GM19240 (cell line): ENCODE data around the gene ITM2B.
A peak's percentile ranks its signal among the peaks of the same experiment; 100 is the strongest.

Experiments
- DNase-seq: peaks from one replicate; pipeline ENCODE4 v3.0.0; 2011; ENCODE audit warnings: low spot score; ENCODE audit not compliant: insufficient read length

ITM2B gene

DNA sequence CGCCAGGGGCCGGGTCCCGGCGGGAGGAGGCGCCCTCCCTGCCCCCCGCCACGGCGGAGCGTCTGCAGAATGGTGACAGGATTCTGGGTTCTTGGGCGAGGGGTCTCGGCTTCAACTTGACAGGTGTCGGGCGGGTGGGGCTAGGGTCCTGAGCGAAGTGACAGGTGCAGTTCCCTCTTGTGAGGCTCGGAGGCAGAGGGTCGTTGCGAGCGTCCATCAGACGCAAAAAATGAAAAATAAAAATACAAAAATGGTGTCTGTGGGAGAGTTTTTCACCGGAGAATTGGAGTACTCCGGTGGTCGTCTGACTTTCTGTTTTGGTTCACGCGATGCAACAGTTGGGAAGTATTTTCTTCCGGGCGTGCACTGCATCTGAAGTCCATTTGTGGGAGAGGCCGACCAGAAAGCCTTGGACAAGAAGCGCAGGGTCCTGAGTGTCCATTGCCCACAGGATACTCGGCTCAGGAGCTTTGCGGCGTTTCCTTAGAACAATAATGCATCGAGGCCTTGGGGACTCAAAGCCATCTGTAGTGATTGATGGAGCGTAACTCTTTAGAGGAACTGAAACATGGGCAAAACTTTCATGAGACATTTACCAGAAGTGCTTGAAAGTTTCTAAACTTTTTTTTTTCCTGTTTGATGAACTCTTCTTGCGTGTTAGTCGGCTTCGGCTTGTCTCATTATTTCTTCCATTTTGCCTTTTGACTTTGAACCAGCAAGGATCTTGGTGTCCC is 71.3 kb downstream of the ITM2B start:
- peak; percentile 53 for DNase-seq

- DNase-seq, result no peak
These were observed 78.2 kb downstream of the ITM2B start for GRCh38 chr13:48311223-48311622.

- no peak for DNase-seq
These were observed 83.1 kb downstream of the ITM2B start for GRCh38 chr13:48315969-48316650.

DNA sequence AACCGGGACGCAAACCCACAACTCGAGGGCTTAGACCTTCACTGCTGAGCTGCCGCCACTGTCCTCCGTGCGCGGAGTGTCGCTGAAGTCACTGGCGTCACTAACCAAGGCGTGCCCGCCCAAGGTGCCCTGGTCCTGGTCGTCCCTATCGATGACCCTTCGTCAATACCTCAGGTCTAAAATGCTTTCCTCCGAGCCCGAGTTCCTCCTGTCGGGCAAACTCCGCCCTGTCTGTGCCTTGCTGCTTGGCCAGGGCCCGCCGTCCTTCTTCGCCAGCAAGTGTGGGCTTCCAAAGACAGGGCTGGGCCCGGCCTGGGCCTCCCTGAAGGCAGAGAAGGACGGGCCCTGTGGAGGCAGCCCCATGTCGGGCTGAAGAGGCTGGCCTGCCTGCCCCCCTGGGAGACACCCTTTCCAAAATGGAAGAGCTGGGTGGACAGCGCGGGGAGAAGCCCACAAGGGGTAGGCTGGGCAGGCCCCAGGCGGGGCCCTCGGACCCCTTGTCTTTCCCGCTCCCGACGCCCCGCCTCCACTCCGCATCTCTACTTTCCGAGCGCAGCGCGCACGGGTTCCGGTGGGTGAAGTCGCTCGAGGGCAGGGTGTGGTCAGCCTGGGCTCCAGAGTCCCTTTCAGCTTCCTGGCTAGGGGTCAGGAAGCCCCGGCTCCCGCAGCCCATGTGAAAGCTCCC is 84.0 kb downstream of the ITM2B start:
- no peak for DNase-seq

- DNase-seq, result no peak
These were observed 84.7 kb downstream of the ITM2B start for GRCh38 chr13:48317511-48318376.

GRCh38 chr13:48318377-48318811 is 85.4 kb downstream of the ITM2B start:
- DNase-seq, result no peak

GRCh38 chr13:48318821-48319511 is 86.0 kb downstream of the ITM2B start:
- DNase-seq, result no peak
